Kidney (tissue), 14 donors: ENCODE data around the gene RPL7L1. TPM values are rescaled to one million over a fixed set of nuclear protein-coding genes. Genes with fewer than 3 reads are reported as not detected.
"Not testable (repeated sequence)": the region's sequence is repeated elsewhere in the genome, so short reads cannot be mapped to it uniquely, and the experiment has no call there.

Experiments used
- DNase-seq, 5 donors: peaks; one replicate each; pipeline ENCODE4 v3.0.0-alpha.2; 2013 to 2020
- FAIRE-seq: peaks from 2 replicates; lab custom pipeline; 2012; peaks lifted over from hg19 to GRCh38; lab: Jason Lieb, UNC
- H3K27ac ChIP-seq, 2 donors: one replicate each; pipeline ENCODE4 v1.7.0; 2013; ENCODE audit warnings: low read depth in 2 of 2, low read length in 2 of 2, inconsistent platforms in 1 of 2
- H3K27me3 ChIP-seq: one replicate; pipeline ENCODE4 v1.7.1; 2013; ENCODE audit warnings: low read length, inconsistent platforms; ENCODE audit not compliant: control insufficient read depth, insufficient read depth
- H3K36me3 ChIP-seq, 3 donors: one replicate each; pipeline versions ENCODE4 v1.7.0 to v1.7.1; 2013; ENCODE audit warnings: low read length in 3 of 3, control low read depth in 1 of 3, inconsistent platforms in 1 of 3; ENCODE audit not compliant: insufficient read depth in 3 of 3, control insufficient read depth in 2 of 3
- H3K4me1 ChIP-seq, 3 donors: one replicate each; pipeline versions ENCODE4 v1.7.0 to v1.7.1; 2013; ENCODE audit warnings: low read length in 3 of 3, inconsistent platforms in 1 of 3, low read depth in 1 of 3; ENCODE audit not compliant: control insufficient read depth in 2 of 3, insufficient read depth in 2 of 3
- H3K4me3 ChIP-seq, 3 donors: one replicate each; pipeline versions ENCODE4 v1.7.0 to v1.8.1; 2013; ENCODE audit warnings: low read length in 3 of 3, control low read depth in 1 of 3, inconsistent platforms in 1 of 3
- H3K9ac ChIP-seq, 3 donors: one replicate each; pipeline versions ENCODE4 v1.7.0 to v1.7.1; 2013; ENCODE audit warnings: low read length in 3 of 3, control low read depth in 1 of 3, inconsistent platforms in 1 of 3
- H3K9me3 ChIP-seq, 3 donors: one replicate each; pipeline versions ENCODE4 v1.7.0 to v1.7.1; 2013; ENCODE audit warnings: low read length in 3 of 3, control low read depth in 1 of 3, inconsistent platforms in 1 of 3; ENCODE audit not compliant: control insufficient read depth in 2 of 3, insufficient read depth in 1 of 3
- CTCF ChIP-seq: IDR thresholded peaks from 3 replicates; pipeline ENCODE4 v1.5.1; 2012; ENCODE audit warnings: mild to moderate bottlenecking, moderate library complexity, borderline replicate concordance; ENCODE audit not compliant: insufficient read depth; ENCODE audit errors: extremely low read depth
- intact Hi-C: fragments of 100-400 bp; cut with DNase I; formaldehyde crosslinking; loops from one replicate; pipeline ENCODE4 v1.11.1; 2022
- polyA plus RNA-seq: library from polyadenylated mRNA; stranded (reverse); fragments of 350-450 nt; fragmentation: Illumina TruSeq; extraction: RNeasy Lipid Tissue Mini Kit (QIAGEN cat#74804); gene quantifications from one replicate; pipeline ENCODE4 v1.2.3, GENCODE V29; 2014; ENCODE audit warnings: low read depth, low replicate concordance; ENCODE audit not compliant: insufficient read depth
- total RNA-seq: library from RNA; stranded (reverse); fragmentation: NEBNext Ultra II Directional; extraction: Animal tissue kit (Norgen Biotek cat#: 25700); gene quantifications from one replicate; pipeline ENCODE4 v1.2.1, GENCODE V29; 2021
- donor health status: control.
- donor health status: control.
- donor health status: control.
- donor health status: control.
- donor health status: control.
- donor health status: DM: yes; HTN: yes; CAD: no.
- donor health status: Normal renal cell carcinoma (clear cell type).

RPL7L1 gene
- total and polyA plus RNA-seq, 2 donors from 2014 or later: 47.0 to 80.7 TPM

- no peak for TF ChIP-seq CTCF
- H3K4me3 ChIP-seq: no peak overlapping the region
- H3K36me3 ChIP-seq: peaks cover 0 to 11% (median 8%) of the 10 kb centered on the region in 3 donors
- H3K27me3 ChIP-seq: no peaks in the 10 kb centered on the region
- intact Hi-C loops: no loop called here
- no peak for FAIRE-seq
- no peaks in the 10 kb centered on the region for H3K4me1 ChIP-seq
- DNase-seq: peak in 1 of 5 donors; percentile 11
- H3K27ac ChIP-seq: no peak overlapping the region
- no peak overlapping the region for H3K9ac ChIP-seq
- no peaks in the 10 kb centered on the region for H3K9me3 ChIP-seq
These were observed 7.7 kb upstream of the RPL7L1 start for GRCh38 chr6:42871711-42872110.

GRCh38 chr6:42873313-42873712 lies 6.1 kb upstream of the RPL7L1 start:
- intact Hi-C loops: no loop called here
- FAIRE-seq (no peak), DNase-seq (no peak)
- Histone ChIP-seq H3K9ac (no peak overlapping the region), H3K36me3 (no peaks in the 10 kb centered on the region), H3K9me3 (no peaks in the 10 kb centered on the region), H3K27ac (no peak overlapping the region), H3K27me3 (no peaks in the 10 kb centered on the region), H3K4me1 (no peaks in the 10 kb centered on the region), H3K4me3 (no peak overlapping the region)
- no peak for TF ChIP-seq CTCF

- no peaks in the 10 kb centered on the region for H3K27me3 ChIP-seq
- H3K9me3 ChIP-seq: no peaks in the 10 kb centered on the region
- H3K36me3 ChIP-seq: no peaks in the 10 kb centered on the region
- DNase-seq (no peak), FAIRE-seq (no peak)
- no peak for TF ChIP-seq CTCF
- H3K9ac ChIP-seq: no peak overlapping the region
- no peak overlapping the region for H3K4me3 ChIP-seq
- peaks cover 0 to 5% (median 4%) of the 10 kb centered on the region in 3 donors for H3K4me1 ChIP-seq
- intact Hi-C loops: loop anchor here (5.0 kb wide), 1 partner anchor 215 kb away; no protein-coding TSS in a partner anchor
- H3K27ac ChIP-seq: no peak overlapping the region
These were observed 1.7 kb upstream of the RPL7L1 start for GRCh38 chr6:42877695-42878094.

- H3K27me3 ChIP-seq, intact Hi-C loops, DNase-seq, H3K4me1 ChIP-seq, H3K9me3 ChIP-seq, FAIRE-seq: not testable (repeated sequence)
- Histone ChIP-seq H3K4me3 (peak overlapping the region; percentile 93 to 100 (median 100)), H3K9ac (peak overlapping the region; percentile 86 to 100 (median 93)), H3K27ac (peak overlapping the region; percentile 85 to 93), H3K36me3 (peaks cover 9 to 23% (median 17%) of the 10 kb centered on the region in 3 donors)
These were observed 913 bp downstream of the RPL7L1 start for GRCh38 chr6:42880240-42880817.

- H3K4me1 ChIP-seq, H3K9me3 ChIP-seq, DNase-seq, intact Hi-C loops, H3K27me3 ChIP-seq, FAIRE-seq, H3K27ac ChIP-seq: not testable (repeated sequence)
- peak overlapping the region in 2 of 3 donors; percentile 93 to 100 for H3K4me3 ChIP-seq
- H3K9ac ChIP-seq: peak overlapping the region in 2 of 3 donors; percentile 31 to 93
- peaks cover 11 to 28% (median 19%) of the 10 kb centered on the region in 3 donors for H3K36me3 ChIP-seq
These were observed 1.5 kb downstream of the RPL7L1 start for GRCh38 chr6:42880871-42881270.
